Thyroid gland (tissue), 4 donors: ENCODE results near the gene MRPL23.

Experiments
- CTCF ChIP-seq, 6 experiments: fragments of 200-600 bp in 3 of 6; fragments of 450-650 bp in 3 of 6; sonication (generic) in 3 of 6; IDR thresholded peaks; one replicate each; pipeline ENCODE4 v1.5.1; 2016 to 2019; ENCODE audit warnings: antibody characterized with exemption in 6 of 6, mild to moderate bottlenecking in 2 of 6, inconsistent platforms in 1 of 6, moderate library complexity in 1 of 6
- POLR2A ChIP-seq, 2 donors: fragments of 450-650 bp; IDR thresholded peaks; one replicate each; pipeline ENCODE4 v1.6.1; 2017; ENCODE audit warnings: antibody characterized with exemption in 2 of 2, mild to moderate bottlenecking in 2 of 2, moderate library complexity in 1 of 2

- TF ChIP-seq CTCF (IDR thresholded peaks at IDR 0.05) (no peak), POLR2A (IDR thresholded peaks at IDR 0.05) (no peak)
Measured at GRCh38 chr11:1927848-1928469, 19.2 kb upstream of the MRPL23 start.
